Adipocyte (in vitro differentiated cells): ENCODE measurements around the gene AMPH.
"Not testable (repeated sequence)": the region's sequence is repeated elsewhere in the genome, so short reads cannot be mapped to it uniquely, and the experiment has no call there.

ENCODE experiments used
- DNase-seq: peaks from one replicate; pipeline ENCODE4 v3.0.0-alpha.2; 2015; ENCODE audit warnings: low read depth
- H3K27me3 ChIP-seq: replicated peaks from 2 replicates; pipeline ENCODE4 v1.7.0; 2013; ENCODE audit warnings: mild to moderate bottlenecking, low read length, moderate library complexity; ENCODE audit not compliant: control insufficient read depth, insufficient read depth
- H3K36me3 ChIP-seq: 2 replicates; pipeline ENCODE4 v1.7.0; 2013; ENCODE audit warnings: low read length, mild to moderate bottlenecking, moderate library complexity; ENCODE audit not compliant: control insufficient read depth, insufficient read depth, severe bottlenecking
- H3K4me1 ChIP-seq: 2 replicates; pipeline ENCODE4 v1.7.0; 2013; ENCODE audit warnings: mild to moderate bottlenecking, low read length, moderate library complexity; ENCODE audit not compliant: control insufficient read depth, insufficient read depth
- H3K4me3 ChIP-seq: 2 replicates; pipeline ENCODE4 v1.7.0; 2013; ENCODE audit warnings: mild to moderate bottlenecking, low read length, moderate library complexity
- H3K9ac ChIP-seq: 2 replicates; pipeline ENCODE4 v1.7.0; 2013; ENCODE audit warnings: mild to moderate bottlenecking, low read length, moderate library complexity
- H3K9me3 ChIP-seq: 2 replicates; pipeline ENCODE4 v1.7.0; 2013; ENCODE audit warnings: mild to moderate bottlenecking, low read length, moderate library complexity; ENCODE audit not compliant: control insufficient read depth

The AMPH gene

GRCh38 chr7:38349126-38349795, 281.9 kb downstream of the AMPH start:
- not testable (repeated sequence) for H3K27me3 ChIP-seq, DNase-seq, H3K9me3 ChIP-seq, H3K4me1 ChIP-seq, H3K36me3 ChIP-seq, H3K9ac ChIP-seq, H3K4me3 ChIP-seq

GRCh38 chr7:38345299-38346172, 285.6 kb downstream of the AMPH start:
- not testable (repeated sequence) for H3K4me1 ChIP-seq, H3K4me3 ChIP-seq, H3K27me3 ChIP-seq, H3K9me3 ChIP-seq, H3K9ac ChIP-seq, H3K36me3 ChIP-seq
- peak; percentile 59 for DNase-seq

- not testable (repeated sequence) for H3K36me3 ChIP-seq, DNase-seq, H3K9me3 ChIP-seq, H3K27me3 ChIP-seq, H3K9ac ChIP-seq, H3K4me3 ChIP-seq, H3K4me1 ChIP-seq
These were observed 286.4 kb downstream of the AMPH start for GRCh38 chr7:38344741-38345140.

GRCh38 chr7:38342135-38342534, 289.0 kb downstream of the AMPH start:
- not testable (repeated sequence) for H3K9me3 ChIP-seq, H3K4me1 ChIP-seq, DNase-seq, H3K36me3 ChIP-seq, H3K27me3 ChIP-seq, H3K9ac ChIP-seq, H3K4me3 ChIP-seq

- H3K9me3 ChIP-seq, H3K36me3 ChIP-seq, H3K4me3 ChIP-seq, H3K9ac ChIP-seq, H3K27me3 ChIP-seq, H3K4me1 ChIP-seq: not testable (repeated sequence)
- peak; percentile 46 for DNase-seq
These were observed 289.9 kb downstream of the AMPH start for GRCh38 chr7:38341172-38341705.

- no peak for DNase-seq
- H3K36me3 ChIP-seq, result no peaks in the 10 kb centered on the region
- H3K9me3 ChIP-seq, result no peaks in the 10 kb centered on the region
- no peaks in the 10 kb centered on the region for H3K27me3 ChIP-seq
- H3K4me1 ChIP-seq, result peaks cover 9% of the 10 kb centered on the region
- no peak overlapping the region for H3K4me3 ChIP-seq
- H3K9ac ChIP-seq, result no peak overlapping the region
These were observed 291.0 kb downstream of the AMPH start for GRCh38 chr7:38339953-38340819.

GRCh38 chr7:38336148-38336515, 295.0 kb downstream of the AMPH start:
- not testable (repeated sequence) for H3K36me3 ChIP-seq, H3K4me3 ChIP-seq, H3K4me1 ChIP-seq, H3K9me3 ChIP-seq, DNase-seq, H3K27me3 ChIP-seq
- H3K9ac ChIP-seq, result peak overlapping the region; percentile 3

- DNase-seq, result peak; percentile 93
- Histone ChIP-seq H3K4me1 (peaks cover 7% of the 10 kb centered on the region), H3K4me3 (no peak overlapping the region), H3K9me3 (no peaks in the 10 kb centered on the region), H3K27me3 (no peaks in the 10 kb centered on the region), H3K36me3 (no peaks in the 10 kb centered on the region), H3K9ac (peak overlapping the region; percentile 3)
These were observed 295.6 kb downstream of the AMPH start for GRCh38 chr7:38335492-38336147.

GRCh38 chr7:38335128-38335491, 296.1 kb downstream of the AMPH start:
- peaks cover 8% of the 10 kb centered on the region for H3K4me1 ChIP-seq
- no peak for DNase-seq
- H3K9ac ChIP-seq, result no peak overlapping the region
- no peaks in the 10 kb centered on the region for H3K36me3 ChIP-seq
- no peak overlapping the region for H3K4me3 ChIP-seq
- H3K27me3 ChIP-seq, result no peaks in the 10 kb centered on the region
- no peaks in the 10 kb centered on the region for H3K9me3 ChIP-seq

- Histone ChIP-seq H3K9me3 (no peaks in the 10 kb centered on the region), H3K9ac (no peak overlapping the region), H3K36me3 (no peaks in the 10 kb centered on the region), H3K27me3 (no peaks in the 10 kb centered on the region), H3K4me1 (peaks cover 10% of the 10 kb centered on the region), H3K4me3 (no peak overlapping the region)
- no peak for DNase-seq
These were observed 297.0 kb downstream of the AMPH start for GRCh38 chr7:38334163-38334562.
